ENCODE results near the gene DMKN.

DNA sequence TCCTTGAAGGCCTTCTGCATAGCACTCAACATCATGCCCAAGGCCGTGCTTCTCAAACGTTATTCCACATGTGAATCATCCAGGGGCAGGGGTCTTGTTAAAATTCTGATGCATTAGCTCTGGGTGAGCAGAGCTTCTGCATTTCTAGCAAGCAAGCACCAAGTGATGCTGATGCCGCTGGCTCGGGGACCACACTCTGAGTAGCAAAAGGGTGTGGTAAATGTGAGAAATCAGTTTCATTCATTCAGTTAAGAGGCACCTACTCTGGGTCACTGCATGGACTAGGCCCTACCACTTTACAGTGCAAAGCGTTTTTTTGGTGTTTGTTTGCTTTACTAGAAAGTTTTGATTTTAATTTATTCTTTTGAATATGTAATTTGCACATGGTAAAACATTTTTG, 30.4 kb downstream of the DMKN start:
- TF ChIP-seq, protein P1, sequence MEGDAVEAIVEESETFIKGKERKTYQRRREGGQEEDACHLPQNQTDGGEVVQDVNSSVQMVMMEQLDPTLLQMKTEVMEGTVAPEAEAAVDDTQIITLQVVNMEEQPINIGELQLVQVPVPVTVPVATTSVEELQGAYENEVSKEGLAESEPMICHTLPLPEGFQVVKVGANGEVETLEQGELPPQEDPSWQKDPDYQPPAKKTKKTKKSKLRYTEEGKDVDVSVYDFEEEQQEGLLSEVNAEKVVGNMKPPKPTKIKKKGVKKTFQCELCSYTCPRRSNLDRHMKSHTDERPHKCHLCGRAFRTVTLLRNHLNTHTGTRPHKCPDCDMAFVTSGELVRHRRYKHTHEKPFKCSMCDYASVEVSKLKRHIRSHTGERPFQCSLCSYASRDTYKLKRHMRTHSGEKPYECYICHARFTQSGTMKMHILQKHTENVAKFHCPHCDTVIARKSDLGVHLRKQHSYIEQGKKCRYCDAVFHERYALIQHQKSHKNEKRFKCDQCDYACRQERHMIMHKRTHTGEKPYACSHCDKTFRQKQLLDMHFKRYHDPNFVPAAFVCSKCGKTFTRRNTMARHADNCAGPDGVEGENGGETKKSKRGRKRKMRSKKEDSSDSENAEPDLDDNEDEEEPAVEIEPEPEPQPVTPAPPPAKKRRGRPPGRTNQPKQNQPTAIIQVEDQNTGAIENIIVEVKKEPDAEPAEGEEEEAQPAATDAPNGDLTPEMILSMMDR (IDR thresholded peaks at IDR 0.05): no peak
- no peak for TF ChIP-seq POLR2A (IDR thresholded peaks at IDR 0.05)

All from testis (tissue), 2 donors.